Amygdala (tissue), 56 donors: Measurements from ENCODE around the gene MROH8.

ENCODE experiments used
- DNase-seq, 56 donors: peaks; one replicate each; lab custom pipeline; 2025; lab: John Stamatoyannopoulos, UW

The MROH8 gene

DNA sequence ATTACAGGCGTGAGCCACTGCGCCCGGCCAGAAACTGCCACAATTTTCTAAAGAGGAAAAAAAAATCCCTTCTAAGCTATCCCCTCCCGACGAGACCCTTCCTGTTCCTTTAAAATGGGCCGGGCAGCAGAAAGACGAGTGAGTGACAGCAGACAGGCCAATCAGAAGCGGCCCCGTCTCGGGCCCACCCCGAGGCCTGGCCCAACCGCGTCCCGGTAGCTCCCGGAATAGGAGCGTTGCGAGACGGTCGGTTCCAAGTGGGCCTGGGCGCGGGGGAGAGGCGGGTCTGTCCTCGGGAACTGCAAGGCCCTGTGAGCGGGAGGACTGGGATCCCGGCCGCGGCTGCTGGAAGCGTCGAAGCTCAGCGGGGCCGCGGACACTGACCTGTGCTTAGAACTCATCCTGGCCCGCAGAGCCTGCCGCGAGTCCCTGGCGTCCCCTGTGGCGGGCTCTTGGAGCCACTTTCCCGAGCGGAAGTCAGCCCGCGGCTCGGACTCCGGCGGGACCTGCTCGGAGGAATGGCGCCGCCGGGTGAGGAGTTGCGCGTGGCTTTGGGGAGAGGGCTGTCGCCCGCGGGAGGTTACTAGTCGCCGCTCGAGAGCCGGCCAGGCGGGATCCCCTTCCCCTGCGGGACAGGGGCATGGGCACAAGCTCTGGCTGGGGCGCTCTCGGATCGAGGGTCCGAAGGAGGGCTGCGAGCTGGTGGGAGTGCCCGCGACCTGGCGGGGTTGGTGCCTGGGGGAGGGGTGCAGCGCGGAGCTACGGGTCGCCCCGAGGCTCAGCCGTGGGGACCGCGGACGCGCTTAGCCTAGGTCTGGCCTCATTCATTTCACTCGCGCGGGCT lies at the start of gene MROH8, which contains the start of gene RPN2:
TSS of gene MROH8 (minus strand) at position 710 of the 844 bp plus-strand sequence.
TSS of gene RPN2 (plus strand) at position 492 of the 844 bp plus-strand sequence. CDS start at position 519, 27 bp downstream.
- peak; percentile 77 to 99 (median 96) for DNase-seq

DNA sequence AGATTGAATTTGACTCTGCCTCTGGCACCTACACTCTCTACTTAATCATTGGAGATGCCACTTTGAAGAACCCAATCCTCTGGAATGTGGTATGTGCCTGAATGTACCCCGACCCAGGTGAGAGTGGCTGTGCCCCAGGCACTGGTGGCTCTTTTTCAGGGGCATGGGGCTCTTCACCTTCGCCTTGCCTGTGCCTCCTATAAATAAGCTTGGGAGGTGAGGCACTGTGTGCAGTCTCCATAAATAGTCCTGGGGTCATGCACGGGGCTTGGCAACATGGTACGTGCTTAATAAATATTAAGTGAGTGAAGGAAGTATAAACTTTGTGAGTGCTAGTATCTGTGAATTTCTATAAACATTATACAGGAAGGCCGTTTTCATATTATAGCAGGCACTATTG lies 49.3 kb upstream of the MROH8 start:
- no peak for DNase-seq

DNA sequence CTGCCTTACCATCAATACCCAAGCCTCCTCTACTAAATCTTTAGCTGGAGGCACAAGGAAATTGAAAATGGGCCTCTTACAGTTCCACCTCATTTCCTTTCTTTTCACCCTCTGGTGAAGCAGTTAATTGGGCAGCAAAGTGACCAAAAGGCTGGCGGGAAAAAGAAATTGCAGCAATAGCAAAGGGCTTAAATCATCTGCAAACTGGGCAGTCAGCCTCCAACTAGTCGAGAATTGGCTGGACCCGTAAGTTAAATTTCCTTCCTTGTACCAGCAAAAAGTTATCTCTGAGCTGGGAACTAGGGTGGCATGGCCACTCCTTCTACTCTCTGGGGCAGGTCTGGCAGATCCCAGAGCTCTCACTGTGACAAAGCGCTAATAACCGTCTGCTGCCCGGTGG lies 48.7 kb upstream of the MROH8 start:
- DNase-seq: no peak

DNA sequence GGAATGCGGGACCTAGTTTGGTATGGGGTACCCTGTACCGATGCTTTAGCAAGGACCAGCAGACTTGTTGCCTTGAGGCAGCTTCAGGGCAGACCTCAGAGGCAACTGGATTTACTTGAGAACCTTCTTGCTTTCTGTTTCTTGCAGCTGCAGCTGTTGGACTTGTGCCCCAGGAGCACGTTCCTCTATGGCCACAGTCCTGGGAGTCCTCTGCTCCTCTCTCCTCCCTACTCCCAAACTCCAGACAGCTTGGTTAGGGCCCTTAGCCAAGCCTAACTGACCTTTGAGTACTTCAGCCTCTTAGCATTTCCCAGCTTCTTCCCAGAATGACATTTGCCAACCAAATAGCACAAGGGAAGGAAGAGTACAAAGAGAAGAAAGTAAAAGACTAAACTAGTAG lies 47.5 kb upstream of the MROH8 start:
- DNase-seq: no peak

DNA sequence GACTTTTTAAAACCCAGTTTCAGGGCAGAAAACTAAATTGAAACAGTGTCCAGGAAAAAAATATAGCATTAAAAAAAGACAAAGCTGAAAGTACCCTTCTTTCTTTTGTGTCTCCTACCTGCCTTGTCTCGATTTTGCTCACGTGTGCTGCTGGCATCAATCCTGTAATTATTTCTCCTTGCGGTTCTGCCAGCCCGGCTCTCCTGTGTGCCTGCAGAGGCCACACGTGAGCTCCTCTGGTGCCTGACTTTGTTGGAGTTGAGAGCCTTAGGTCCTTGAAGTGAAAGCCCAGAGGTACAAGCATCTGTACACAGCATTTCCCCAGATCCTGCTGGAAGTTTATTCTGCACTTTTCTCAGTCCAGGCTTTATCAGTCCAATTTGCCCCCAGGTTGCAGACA lies 45.8 kb upstream of the MROH8 start:
- DNase-seq: no peak

DNA sequence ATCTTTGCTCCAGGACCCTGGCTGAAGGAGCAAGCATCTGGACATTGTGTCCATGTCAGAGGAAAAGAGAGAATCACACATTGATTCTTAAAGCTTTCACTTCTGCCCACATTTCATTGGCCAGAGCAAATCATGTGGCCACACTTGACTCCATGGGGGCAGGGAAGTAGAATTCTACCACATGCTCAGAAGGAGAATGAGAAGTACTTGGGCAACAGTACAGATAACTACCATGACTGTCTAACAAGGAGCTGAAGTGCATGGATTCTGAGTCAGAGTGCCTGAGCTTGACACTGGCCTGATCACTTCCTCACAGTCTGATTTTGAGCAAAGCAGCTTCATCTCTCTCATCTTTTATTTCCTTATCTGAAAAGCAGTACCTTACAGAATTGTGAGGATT lies 43.7 kb upstream of the MROH8 start:
- DNase-seq: peak in 3 of 56 donors; percentile 17 to 48 (median 21)

DNA sequence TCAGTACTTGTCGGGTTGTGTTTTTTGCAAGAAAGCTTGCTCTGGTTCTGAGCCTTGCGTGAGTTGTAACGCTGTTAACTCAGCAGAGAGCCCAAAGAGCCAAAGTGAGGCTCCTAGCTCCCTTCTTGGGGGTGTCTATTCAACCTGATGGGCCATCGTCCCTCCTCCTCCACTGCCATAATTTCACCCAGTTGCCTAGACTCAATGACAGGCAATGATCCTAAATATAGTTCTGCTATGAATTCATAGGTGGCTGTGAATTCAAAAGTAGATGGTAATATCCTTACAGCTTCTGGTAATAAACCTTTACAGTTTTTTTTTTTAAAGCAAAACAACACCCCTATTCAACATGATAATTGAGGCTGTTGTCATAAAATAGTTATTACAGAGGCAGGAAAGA lies 42.7 kb upstream of the MROH8 start:
- no peak for DNase-seq

DNA sequence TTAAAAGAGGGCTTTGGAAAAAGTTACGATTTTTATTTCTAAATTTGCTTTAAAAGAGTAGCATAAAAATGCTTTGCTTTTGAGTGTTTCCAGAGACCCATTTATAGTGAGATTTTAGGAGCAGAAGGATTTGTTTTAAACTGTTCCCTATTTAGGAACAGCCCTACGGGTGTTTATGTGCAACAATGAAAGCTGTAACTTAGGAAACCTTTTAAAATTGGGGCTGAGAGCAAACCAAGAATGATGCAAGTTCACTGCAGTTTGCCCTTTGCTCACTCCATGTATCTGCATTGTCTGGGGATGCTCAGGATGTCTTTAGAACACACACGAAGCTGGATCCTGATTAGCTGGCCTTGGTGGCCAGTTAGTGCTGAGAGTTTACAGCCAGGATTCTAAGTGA lies 41.4 kb upstream of the MROH8 start:
- no peak for DNase-seq

DNA sequence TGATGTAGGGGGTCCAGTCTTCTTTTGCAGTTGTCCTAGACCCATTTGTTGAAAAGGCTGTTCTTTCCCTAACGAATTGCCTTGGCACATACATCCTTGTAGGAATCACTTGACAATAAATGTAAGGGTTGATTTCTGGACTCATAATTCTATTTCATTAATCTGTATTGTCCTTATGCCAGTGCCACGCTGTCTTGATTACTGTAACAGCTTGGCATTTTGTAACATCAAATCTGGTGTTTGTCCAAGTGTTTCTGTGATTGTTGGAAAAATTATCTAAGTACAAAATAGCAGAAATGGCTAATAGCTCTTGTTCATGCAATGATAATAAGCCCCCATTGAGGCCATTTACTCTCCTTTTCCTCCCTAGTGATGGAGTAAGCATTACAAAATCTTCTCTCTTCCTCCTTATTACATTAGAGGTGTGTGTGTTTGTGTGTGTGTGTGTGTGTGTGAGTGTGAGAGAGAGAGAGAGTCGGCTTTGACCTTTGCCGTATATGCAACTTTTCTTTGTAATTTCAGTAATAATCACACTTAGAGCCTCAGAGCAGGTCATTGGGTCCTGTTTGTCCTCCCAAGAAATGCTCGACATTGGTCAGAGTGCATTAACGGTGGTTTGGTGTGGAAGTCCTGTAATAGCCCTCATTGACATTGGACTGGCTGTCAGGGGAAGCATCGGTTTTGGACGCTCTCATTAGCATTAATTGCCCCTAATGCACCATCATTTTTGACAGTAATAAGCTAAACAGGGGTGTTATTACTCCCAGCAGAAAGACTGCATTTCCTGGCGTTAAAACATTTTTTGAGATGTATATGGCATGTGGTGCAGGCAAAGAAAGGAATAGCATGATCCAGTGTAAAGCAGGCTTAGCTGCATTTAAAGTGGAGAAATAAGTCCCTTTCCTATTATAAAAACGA lies 40.7 kb upstream of the MROH8 start:
- no peak for DNase-seq

DNA sequence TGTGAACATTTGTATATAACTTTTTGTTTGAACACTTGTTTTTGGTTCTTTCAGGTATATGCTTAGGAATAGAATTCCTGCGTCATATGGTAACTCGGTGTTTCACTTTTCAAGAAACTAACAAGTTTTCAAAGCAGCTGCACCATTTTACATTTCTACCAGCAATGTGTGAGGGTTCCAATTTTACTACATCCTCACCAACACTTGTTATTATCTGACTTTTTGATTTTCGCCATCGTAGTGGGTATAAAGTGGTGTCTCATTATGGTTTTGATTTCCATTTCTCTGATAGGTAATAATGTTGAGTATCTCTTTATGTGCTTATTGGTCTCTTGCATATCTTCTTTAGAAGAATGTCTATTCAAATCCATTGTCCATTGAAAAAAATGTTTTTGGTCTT lies 39.6 kb upstream of the MROH8 start:
- no peak for DNase-seq

DNA sequence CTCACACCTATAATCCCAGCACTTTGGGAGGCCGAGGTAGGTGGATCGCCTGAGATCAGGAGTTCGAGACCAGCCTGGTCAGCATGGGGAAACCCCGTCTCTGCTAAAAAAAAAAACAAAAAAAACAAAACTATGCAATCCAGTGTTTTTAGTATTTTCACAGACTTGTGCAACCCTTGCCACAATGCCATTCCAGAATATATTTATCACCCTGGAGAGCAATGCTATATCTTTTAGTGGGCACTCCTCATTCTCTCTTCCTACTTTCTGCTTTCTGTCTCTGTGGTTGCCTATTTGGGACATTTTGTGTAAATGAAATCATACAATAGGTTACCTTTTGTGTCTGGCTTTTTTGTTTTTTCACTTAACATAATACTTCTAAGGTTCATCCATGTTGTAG lies 39.1 kb upstream of the MROH8 start:
- no peak for DNase-seq

DNA sequence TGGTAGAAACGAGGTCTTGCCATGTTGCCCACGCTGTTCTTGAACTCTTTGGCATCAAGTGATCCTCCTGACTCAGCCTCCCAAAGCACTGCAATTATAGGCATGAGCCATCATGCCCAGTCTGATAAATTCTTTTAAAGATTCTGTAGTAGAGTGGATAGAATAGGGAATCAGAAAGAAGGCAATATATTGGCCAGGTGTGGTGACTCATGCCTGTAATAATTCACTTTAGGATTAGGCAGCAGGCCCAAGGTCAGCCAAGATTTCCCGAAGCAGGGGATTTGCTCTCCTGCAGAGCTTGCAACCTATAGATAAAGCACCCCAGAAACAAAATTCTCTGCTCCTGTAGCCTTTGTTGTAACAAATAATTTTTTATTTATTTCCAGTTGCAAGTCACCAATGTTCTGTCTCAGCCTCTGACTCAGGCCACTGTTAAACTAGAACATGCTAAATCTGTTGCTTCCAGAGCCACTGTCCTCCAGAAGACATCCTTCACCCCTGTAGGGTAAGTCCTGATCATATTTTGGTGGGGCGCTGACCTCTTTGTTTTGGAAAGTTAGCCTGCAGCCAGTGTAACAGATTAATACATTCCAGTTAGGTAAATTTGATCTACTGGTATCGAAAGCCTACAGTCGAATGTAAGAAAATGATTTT lies 30.4 kb upstream of the MROH8 start:
- no peak for DNase-seq

DNA sequence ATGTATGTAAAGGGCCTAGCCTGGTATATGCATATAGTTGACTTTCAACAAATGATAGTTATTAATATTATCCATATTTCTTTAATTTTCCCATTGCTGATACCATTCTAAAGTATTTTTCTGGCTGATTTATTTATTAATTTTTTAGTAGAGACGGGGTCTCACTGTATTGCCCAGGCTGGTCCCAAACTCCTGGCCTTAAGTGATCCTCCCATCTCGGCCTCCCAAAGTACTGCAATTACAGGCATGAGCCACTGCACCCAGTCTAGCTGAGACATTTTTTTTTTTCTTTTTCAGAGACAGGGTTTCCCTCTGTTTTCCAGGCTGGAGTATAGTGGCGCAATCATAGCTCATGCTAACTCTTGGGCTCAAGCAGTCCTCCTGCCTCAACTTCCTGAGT lies 29.8 kb upstream of the MROH8 start:
- DNase-seq: no peak

DNA sequence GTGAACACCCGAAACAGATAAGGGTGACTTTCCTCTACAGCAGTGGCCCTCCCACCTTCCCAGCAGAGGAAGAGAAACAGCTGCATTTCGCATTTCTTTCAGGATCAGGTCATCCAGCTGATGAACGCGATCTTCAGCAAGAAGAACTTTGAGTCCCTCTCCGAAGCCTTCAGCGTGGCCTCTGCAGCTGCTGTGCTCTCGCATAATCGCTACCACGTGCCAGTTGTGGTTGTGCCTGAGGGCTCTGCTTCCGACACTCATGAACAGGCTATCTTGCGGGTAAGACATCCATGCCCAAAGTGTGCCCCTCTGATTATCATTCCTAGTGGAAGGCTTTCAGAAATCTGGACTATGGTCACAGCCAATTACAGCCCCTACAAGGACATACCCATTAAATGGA lies 27.8 kb upstream of the MROH8 start:
- no peak for DNase-seq

DNA sequence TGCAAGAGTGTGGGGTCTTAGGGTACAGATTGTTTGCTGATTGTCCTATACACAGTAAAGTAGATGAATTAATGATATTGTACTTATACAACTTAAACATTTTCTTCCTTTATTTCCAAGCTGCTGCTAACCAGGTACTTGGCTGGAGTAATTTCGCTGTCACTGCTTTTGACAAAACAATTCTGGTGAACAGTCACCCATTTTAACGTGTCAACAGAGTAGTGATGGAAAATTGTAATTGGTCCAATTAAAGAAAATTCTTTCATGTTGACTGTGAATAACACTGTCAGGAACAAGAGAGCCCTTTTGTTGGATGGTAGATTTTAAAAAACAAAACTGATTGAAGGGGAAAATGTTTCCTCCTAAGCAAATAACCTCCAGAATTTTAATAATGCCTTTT lies 26.4 kb upstream of the MROH8 start:
- no peak for DNase-seq

DNA sequence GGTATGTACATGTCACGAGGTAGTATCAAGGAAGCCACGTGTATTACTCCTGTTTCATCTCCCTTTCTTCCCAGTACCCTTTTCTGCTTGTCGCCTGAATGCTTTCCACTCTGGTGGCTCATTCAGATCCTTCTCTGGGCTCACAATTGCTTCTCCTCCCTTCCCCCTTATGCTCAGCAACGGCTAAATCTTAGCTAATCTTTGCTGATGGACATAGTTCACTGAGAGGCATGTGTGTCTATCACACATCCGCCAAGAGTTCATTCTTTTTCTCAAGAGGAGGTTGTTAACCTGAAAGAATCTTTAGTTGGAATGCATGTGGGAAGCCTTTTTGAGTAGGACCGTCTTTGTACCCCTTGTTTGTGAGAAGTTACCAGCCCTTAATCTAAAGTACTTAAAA lies 25.8 kb upstream of the MROH8 start:
- DNase-seq: no peak

DNA sequence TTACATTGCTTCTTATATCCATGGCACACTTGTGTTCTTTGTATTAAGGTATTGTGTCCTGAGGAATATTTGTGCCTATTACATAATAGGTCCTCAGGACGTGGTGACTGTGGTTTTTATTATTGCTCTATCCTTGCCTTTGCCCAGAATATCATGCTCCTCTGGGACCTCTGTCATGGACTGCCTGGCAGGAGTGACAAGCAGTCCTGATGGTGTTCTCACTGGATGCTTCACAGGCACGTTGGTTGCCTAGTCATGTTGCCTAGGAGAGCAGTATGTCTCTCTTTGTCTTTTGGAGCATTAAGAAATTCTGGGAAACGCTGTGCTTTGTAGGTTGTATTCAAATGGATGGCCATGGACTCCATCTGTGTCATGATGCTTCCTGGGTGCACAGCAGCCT lies 24.7 kb upstream of the MROH8 start:
- DNase-seq: no peak

DNA sequence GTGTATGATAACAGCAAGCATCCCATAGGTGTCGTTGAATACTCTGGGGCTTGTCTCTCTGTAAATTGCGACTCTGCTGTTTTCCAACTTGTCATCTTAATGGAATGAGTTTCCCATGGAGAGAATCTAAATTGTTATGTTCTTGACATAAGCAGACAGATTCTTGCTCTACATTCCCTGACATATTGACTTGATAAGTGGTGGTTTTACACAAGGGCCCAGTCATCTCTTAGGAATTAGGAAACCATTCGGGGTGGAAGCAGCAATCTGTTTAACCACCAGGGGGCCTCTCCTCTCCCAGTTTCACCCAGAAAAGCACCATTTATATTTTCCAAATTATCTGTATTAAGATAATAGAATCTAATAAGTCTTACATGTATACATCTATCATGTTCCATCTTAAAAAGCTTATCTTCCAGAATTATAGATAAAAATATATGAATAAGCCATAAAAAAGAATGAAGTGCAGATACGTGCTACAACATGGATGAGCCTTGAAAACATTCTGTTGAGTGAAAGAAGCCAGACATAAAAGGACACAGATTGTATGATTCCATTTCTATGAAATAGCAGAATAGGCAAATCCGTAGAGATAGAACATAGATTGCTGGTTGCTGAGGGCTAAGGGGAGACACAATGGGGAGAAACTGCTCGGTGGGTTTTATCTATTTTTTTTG lies 23.1 kb upstream of the MROH8 start:
- peak in 3 of 56 donors; percentile 6 to 61 (median 22) for DNase-seq

DNA sequence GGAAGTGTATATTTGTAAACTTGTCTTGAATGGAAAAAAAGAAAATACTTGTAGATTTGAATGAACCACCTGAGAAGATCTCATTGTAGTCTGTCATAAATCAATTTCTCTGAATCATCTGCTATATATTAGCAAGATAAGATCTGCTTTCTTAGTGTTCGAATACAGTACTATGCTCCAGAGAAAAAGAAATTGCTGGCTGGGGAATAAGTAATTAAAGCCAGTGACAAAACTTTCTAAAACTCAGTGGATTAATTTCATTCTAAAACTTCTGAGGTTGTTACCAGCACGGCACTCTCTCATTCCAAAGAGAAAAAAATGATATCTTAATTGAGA lies 22.4 kb upstream of the MROH8 start:
- DNase-seq: no peak
